Coronary artery (tissue), 2 donors: ENCODE results near the gene GET3.

Source experiments
- DNase-seq: peaks from one replicate; pipeline ENCODE4 v3.0.0-alpha.2; 2017; ENCODE audit warnings: low spot score
- H3K27ac ChIP-seq, 2 donors: fragments of 200-600 bp; sonication (generic); one replicate each; pipeline ENCODE4 v1.5.1; 2016 to 2019
- H3K4me3 ChIP-seq: fragments of 200-600 bp; sonication (generic); 2 replicates; pipeline ENCODE4 v1.5.1; 2016; ENCODE audit warnings: mild to moderate bottlenecking, moderate library complexity
- TF ChIP-seq, protein P1 (sequence below): fragments of 200-600 bp; sonication (generic); IDR thresholded peaks from one replicate; pipeline ENCODE4 v1.5.1; 2019; ENCODE audit warnings: antibody characterized with exemption

Gene GET3

DNA sequence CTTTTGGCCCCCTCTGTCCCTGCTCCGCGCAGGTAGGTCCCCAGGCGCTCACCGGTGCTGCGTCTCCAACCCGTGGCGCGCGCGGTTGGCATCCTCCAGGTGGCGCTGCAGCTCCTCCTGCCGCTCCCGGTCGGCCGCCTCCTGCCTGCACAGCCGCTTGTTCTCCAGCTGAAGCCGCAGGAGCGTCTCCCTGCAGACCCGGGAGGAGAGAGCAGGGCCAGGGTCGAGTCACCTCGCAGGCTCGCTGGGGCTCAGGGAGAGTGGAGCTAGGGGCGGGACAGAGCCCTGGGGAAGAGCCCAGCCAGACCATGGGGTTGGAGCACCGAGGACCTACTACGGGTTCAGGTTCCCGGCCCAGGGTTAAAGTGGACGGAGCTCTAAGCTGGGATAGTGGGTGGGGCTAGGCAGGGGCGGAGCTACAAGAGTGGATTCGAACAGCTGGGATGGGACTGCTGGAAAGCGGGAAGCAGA is 28.8 kb downstream of the GET3 start:
- peak; percentile 87 for DNase-seq
- TF ChIP-seq, protein P1, sequence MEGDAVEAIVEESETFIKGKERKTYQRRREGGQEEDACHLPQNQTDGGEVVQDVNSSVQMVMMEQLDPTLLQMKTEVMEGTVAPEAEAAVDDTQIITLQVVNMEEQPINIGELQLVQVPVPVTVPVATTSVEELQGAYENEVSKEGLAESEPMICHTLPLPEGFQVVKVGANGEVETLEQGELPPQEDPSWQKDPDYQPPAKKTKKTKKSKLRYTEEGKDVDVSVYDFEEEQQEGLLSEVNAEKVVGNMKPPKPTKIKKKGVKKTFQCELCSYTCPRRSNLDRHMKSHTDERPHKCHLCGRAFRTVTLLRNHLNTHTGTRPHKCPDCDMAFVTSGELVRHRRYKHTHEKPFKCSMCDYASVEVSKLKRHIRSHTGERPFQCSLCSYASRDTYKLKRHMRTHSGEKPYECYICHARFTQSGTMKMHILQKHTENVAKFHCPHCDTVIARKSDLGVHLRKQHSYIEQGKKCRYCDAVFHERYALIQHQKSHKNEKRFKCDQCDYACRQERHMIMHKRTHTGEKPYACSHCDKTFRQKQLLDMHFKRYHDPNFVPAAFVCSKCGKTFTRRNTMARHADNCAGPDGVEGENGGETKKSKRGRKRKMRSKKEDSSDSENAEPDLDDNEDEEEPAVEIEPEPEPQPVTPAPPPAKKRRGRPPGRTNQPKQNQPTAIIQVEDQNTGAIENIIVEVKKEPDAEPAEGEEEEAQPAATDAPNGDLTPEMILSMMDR: peak; percentile 93
- Histone ChIP-seq H3K4me3 (peak overlapping the region; percentile 64), H3K27ac (peak overlapping the region; percentile 42 to 51)

DNA sequence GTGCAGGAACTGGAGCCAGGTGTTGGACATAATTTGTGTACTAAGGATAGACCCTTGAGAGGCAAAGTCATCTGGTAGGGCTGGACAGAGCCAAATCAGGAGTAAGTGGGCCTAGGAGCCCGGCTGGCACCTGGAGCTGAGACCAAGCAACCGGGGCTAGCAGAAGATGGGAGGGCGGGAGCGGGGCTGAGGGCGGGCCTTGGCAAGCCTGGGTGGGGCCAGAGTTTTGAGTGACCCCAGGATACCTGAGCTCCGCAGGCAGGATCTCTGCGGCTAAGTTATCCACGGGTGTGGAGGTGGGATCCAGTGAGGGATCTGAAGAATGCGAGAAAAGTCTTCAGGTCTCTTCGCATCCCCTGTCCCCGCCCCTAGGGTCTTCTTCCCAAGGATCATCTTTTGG is 29.9 kb downstream of the GET3 start:
- TF ChIP-seq, protein P1: no peak
- no peak for DNase-seq
- H3K4me3 ChIP-seq: no peak overlapping the region
- H3K27ac ChIP-seq: no peak overlapping the region

DNA sequence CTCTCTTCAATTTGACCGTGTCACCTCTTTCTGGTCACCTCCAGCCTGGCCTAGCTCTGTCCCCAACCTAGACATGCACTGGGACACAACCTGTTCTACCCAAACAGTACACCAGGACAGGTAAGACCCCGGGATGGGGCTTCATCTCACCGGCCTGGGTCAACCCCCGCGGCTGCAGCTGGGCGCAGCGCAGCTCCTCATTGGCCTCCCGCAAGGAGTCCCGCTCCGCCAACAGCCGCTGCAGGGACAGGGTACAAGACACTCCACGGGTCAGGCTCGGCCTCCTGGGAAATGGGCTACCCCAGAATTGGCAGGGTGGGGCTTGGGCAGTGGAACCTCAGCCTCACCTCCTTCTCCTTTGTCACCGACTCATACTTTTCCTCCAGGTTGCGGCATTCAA is 30.4 kb downstream of the GET3 start:
- no peak for DNase-seq
- no peak overlapping the region for H3K27ac ChIP-seq
- H3K4me3 ChIP-seq: no peak overlapping the region
- TF ChIP-seq, protein P1: no peak

DNA sequence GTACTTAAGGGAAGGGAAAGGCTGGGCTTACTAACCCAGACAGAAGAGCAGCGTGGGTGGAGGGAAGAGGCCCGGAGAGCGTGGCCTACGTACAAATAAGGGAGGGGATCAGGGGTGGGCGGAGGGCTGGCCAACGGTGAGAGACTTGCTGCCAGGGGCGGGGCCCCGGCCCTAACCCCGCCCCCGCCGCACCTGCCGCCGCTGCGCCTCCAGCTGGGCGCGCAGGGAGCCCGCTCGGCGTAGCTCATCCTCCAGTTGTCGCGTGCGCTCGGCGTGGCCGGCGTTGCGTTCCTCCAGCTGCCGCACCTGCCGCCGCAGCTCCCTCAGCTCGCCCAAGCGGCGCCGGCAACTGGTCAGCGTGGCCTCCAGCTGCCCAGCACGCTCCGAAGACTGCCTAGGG is 32.4 kb downstream of the GET3 start:
- H3K27ac ChIP-seq: no peak overlapping the region
- TF ChIP-seq, protein P1: no peak
- no peak overlapping the region for H3K4me3 ChIP-seq
- no peak for DNase-seq

DNA sequence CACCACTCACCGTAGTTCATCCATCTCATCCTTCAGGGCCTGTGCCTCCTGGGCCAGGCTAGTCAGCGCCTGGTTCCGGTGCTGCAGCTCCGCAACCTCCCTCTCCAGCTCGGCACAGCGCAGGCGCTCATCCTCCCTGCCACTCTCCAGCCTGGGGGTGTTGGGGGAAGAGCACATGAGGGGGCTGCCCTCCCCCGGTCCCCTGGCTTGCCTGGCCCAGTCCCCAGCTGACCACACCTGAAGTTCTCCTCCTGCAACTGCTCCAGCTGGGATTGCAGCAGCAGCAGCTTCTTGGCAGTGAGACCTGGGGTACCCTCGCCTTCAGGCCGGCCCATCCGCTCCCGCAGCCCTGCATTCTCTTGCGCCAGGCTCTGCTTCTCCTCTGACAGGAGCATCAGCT is 33.6 kb downstream of the GET3 start:
- H3K27ac ChIP-seq: no peak overlapping the region
- TF ChIP-seq, protein P1: no peak
- no peak overlapping the region for H3K4me3 ChIP-seq
- no peak for DNase-seq

DNA sequence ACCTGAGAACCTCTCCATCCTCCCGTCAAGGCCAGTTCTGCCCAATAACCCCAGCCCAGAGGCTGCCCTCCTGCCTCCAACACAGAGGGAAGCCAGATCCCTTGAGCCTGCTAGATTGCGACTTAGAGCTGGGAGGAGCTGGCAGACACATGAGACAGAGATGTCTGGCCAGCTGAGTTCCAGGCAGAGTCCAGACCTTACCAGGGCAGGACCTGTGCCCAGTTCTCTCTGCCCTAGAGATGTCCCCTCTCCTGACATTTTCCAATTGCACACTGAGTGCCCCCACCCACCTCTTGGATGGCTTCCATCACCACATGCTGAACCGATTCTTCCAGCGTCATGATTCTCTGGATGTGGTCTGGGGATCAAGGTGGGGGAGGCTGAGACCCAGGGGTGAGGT is 35.0 kb downstream of the GET3 start:
- Histone ChIP-seq H3K27ac (no peak overlapping the region), H3K4me3 (no peak overlapping the region)
- DNase-seq: no peak
- TF ChIP-seq, protein P1: no peak

DNA sequence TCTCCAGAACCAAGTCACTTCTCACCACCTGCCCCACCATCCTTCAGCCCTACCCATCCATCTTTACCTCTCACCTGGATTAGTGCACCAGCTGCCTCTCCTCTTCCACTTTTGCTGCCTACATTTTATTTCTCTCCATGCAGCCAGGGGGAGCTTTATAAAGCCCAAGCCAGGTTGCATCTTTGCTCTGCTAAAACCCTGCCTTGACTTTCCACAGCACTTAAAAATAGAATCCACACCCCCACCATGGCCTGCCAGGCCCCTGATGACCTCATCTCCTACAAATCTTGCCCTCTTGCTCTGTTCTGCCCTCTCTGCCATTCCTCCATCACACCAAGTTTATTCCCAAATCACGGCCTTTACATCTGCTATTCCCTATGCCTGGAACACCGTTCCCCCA is 36.3 kb downstream of the GET3 start:
- Histone ChIP-seq H3K4me3 (no peak overlapping the region), H3K27ac (peak overlapping the region in 1 of 2 donors; percentile 28)
- TF ChIP-seq, protein P1: no peak
- DNase-seq: no peak
